Hematopoietic multipotent progenitor cell treated with erythropoietin and hydrocortisone succinate and interleukin-3 and kit ligand, for 4 days (in vitro differentiated cells): Measurements from ENCODE around the gene CBX3.
"Not testable (repeated sequence)": the region's sequence is repeated elsewhere in the genome, so short reads cannot be mapped to it uniquely, and the experiment has no call there.

Experiments used
- DNase-seq: peaks from one replicate; pipeline ENCODE4 v3.0.0-alpha.2; 2015

The CBX3 gene

DNA sequence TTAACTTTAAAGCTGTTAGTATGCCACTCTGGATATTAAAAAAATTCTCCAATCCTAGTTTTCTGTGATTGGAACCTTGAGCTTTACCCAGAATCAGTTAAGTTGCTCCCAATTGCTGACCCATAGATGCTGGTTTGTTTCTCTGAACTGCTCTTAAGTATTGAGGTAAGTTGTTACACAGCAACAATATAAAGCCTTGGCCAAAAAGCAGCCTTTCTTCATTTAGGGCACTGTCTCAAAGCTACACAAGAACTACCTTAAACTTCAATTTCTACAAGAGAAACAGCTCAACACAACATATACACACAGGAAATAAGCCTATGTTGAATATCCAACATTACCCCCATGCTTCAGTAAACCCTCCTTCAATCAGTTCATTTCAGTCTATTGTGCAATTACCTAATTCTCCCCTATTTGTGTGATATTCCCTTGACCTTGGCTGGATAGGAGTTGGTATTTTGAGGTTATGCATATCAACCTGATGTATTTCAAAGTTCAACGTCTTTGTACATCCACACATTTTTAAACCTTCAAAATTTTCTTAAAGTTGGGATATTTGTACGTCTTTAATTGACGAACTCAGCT lies 12.5 kb upstream of the CBX3 start:
- no peak for DNase-seq

DNA sequence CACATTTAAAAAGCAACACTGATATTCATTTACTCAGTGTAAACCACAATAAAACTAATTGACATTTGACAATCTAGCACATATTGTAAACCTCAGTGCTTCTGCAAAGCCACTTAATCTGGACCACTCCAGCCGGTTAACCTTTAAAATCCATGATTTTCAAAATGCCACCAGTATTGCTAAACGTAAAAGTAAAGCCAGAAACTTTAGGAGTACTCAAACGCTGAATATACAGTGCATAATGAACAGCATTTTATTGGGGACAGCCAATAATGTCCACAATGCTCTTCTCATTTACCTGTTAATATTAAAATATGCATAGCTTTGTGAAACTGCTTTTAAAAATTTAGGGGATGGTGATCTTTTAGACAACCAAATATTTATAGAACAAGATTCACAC lies 11.8 kb upstream of the CBX3 start:
- no peak for DNase-seq

DNA sequence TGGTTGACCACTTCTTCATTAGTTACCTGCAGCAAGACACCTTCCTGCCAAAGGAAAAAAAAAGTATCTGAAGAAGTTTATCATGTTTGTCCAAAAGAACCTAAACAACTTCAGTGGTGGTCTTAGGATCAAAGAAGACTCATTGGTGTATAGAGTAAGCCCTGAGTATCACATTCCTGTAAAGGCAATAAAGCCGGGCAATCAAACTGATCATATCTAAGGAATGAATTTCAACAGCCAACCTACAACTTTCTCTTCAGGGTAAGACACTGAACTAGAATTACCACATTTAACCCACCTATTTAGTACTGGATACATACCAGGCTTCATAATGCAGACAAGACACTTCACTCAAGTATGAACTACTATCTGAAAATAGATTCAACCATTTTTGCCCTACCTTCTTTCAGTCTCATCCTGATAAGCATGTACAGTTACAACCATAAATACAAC lies 11.1 kb upstream of the CBX3 start:
- no peak for DNase-seq

DNA sequence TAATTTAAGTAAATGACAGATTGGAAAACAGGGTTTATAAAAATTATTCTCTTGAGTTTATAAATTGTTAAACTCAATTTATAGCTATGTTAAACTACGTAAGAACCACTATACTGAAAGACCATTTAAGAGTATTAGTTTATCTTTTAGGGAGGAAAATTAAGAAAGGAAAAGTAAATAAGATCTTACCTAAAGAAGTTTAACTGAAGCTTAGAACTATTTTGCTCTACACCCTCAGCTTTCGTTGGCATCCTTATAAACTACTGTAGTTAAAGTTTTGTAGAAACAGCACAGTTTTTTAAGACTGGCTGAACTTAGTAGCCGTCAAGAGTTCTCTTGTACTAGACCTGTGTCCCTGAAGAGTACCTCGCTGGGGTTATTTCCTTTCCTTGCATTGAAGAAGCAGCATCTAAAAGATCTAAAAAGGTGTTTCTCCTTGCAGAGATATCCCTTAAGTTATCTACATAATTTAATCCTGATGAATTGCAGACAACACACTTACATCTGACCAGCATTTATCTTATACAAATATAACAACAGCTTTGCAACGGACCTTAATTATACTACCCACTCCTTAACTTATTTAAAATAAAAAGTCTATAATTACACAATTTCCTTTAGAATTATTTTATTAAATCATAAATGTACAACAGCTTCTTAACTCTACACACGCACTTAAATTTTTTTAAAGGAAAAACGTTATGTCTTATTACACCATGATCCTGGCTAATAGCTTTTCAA lies 10.1 kb upstream of the CBX3 start:
- DNase-seq, result no peak

DNA sequence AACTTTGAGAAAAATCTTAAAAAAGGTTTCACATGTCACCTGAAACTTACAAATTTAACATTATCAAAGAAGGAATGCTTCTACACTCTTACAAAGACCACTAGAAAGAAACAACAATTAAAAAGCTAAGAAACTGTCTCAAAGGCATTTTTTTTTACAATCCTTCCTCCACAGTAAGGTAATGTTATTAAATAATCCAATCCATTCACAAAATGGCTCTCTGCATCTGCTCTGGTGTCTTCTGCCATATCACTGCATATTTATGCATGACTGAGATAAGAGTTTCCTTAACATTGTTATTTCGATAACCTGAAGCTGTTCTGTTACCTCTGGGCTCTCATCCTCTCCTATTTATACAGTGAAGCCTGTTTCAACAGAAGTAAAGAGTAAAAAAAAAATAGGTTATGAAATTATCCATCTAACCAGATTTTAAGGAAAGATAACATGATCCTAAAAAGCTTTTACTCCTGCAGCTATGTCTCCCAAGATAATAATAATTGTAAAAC lies 9.5 kb upstream of the CBX3 start:
- DNase-seq, result no peak

DNA sequence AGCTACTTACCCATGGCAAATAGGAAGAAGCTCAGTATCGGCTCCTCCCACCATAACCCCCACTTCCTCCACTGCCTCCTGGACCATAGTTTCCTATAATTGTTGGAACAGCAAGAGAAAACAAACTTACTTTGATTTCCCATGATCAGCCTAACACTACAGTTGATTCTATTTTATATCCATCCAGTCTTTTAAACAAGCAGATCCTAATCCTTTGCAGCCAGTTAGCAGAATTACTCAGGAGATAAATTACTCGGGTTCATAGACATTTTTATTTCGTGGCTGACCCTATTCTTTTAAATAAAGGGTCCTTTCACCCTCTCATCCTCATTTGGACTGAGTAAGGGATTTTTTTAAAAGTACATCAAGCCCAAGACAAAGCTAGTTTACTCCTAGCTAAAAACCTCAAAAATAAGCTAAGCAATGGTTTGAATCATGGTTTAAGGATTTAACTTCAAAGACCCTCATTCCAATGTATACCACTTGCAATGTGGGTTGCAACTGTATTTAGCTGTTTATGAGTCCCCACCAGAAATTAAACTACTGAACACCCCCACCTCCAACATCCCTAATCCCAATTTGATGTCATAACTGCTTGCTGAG lies 9.0 kb upstream of the CBX3 start:
- DNase-seq, result peak; percentile 47

DNA sequence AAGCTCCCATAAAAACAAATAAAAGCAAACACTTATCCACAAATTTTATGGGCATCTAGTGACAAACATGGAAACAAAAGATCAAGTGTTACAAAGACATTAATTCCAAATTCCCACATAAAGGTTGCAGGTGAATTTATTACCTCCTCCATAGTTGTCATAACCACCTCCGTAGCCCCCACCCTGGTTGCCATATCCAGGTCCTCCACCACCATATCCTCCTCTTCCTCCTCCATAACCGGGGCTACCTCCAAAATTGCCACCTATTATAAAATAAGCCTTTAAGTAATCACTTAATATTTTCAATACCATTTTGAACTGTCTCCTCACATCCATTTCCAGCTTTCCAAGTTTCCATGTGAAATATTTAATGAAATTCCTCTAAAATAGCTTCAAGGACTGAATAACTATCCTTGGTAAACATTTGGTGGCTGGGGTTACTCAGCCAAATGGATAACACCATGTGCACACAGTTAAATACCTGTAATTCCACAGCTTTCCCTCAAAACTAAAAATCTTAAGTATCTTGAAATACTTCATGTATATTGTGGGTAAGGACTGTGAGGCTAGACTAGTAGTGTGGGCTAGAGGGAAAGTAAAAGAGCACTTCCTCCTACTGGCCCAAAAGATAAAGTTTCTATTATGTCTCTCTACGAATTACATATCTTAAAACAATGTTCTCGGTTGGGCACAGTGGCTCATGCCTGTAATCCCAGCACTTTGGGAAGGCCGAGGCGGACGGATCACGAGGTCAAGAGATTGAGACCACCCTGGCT lies 7.9 kb upstream of the CBX3 start:
- peak; percentile 53 for DNase-seq

DNA sequence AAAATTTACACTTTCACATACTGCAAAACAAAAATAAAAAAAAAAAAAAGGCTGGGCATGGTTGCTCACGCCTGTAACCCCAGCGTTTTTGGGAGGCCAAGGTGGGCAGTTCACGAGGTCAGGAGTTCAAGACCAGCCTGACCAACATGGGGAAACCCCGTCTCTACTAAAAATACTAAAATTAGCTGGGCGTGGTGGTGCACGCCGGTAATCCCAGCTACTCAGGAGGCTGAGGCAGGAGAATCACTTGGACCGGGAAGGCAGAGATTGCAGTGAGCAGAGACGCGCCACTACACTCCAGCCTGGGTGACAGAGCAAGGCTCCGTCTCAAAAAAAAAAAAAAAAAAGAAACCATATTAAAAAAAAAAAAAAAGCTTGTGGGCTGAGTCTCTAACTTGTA lies 6.8 kb upstream of the CBX3 start:
- DNase-seq, result not testable (repeated sequence)

DNA sequence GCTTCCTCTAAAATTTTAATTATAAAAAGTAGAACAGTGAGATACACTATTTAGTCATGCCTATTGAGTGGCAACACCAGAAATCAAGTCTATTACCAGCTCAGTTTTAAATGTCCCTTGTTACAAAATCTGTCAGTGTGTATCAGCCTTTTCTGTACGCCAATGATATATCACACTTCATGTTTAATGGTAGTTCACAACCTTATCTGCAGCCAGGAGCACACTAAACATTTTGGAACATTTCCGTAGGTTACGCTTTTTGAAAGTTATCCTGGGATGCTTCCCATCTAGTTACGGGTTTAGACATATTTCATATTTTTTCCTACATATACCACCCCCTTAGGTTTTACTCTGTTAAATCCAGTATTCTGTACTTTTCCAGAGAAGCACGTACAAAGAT lies 6.4 kb upstream of the CBX3 start:
- DNase-seq, result no peak

DNA sequence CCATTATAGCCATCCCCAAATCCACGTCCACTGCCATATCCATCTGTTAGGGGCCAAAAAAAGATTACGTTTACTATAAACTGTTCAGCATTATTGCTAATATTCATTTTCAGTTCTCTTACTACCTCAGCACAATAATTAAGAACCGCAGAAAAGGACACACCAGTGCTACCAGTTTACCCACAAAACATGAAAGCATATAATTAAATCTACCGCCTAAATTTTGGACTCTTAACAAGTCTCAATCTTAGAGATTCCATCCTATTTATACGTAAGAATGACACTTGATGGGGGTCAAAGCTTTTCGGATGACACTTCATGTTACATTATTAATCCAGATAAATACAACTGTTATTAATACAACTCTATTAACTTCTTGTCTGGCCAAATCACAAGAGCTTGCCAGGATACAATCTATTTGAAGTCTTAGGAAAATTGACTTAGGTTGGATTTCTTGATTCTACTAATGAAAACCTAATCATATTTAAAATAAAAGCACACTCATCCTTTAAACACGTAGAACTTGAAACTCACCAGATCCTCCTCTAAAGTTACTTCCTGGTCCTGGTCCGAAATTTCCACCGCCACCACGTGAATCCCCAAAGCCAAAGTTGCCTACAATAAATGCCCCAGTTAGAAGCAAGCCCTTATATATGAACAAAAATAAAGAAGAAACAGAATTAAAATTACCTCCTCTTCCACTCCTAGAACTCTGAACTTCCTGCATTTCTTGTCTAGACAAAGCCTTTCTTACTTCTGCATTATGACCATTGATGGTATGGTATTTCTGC lies 5.5 kb upstream of the CBX3 start:
- DNase-seq, result no peak

DNA sequence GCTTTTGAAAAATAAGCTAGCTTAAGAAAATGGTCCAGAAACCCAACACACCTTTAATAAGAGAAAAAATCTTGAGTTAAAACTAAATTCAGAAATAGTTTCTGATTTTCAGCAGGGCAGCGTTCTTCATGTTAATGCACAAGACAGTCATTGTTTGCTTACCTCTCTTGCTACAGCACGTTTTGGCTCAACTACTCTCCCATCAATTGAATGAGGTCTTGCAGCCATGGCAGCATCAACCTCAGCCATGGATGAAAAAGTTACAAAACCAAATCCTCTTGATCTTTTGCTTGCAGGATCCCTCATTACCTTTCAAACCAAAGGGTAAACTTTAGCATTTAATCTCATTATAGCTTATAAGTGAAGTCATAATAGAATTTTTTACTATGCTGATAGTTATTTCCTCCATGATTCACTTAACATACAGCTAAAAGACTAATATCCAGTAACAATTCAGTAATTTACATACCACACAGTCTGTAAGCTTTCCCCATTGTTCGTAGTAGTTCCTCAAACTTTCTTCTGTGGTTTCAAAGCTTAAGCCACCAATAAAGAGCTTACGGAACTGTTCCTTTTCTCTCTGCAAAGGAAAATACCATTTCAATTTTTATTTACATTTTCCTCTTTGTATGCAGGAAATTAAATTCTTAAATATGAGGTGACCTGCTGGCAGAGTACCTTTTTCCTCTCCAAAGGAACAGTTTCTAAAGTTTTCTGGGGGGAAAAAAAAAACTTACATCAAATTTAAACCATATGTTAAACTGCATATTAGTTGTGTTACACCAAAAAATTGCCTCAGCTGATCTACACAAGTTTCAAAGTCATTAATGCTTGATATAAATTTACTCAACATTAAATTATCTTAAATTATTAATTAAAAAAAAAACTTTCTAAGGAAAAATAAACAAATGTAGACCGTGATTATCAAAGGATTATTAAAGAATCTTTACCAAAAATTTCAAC lies 4.1 kb upstream of the CBX3 start:
- DNase-seq, result peak; percentile 81

DNA sequence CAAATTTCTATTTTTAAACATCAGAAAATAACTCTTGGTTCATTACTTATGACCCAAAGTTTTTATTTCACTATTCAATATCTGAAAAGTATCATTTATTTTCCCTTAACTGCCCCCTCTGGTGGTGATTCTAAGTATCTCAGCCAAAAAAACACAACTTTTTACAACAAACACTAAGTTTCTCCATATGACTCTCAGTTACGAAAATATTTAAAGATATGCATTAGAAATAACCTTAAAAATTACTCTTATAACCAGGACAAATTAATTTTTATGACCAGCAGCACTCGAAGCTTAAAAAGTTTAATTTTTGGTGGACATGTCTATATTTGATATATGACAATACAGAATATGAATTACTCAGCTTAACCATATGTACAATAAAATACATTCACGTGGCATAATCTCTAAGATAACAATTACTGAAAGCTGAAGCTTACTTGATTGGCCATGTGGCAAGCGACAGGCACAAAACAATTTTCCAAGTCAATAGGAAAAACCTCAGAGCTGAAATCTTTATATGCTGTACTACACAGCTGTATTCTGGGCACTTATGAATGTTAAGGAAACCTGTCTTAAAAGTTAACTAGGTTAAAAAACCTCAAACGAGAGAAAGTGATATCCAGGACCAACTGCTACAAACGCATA lies 3.3 kb upstream of the CBX3 start:
- DNase-seq, result peak; percentile 82

DNA sequence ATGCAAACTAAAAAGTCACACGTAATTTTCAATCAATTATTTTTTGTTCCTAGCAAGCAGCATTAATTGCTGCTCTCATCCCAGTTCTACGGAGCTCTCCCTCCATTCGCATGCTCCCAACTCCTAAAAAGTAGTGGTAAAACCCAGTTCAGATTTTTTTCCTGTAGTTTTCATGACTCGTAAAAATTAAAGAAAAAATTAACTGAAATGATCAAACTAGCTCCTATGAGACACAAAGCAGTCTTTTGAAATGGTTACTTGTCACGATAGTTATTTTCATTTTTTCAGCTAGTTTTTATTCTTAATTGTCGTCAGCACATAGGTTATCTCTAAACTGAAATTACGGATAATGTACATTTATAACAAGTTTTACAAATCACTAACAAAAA lies 2.8 kb upstream of the CBX3 start:
- no peak for DNase-seq

DNA sequence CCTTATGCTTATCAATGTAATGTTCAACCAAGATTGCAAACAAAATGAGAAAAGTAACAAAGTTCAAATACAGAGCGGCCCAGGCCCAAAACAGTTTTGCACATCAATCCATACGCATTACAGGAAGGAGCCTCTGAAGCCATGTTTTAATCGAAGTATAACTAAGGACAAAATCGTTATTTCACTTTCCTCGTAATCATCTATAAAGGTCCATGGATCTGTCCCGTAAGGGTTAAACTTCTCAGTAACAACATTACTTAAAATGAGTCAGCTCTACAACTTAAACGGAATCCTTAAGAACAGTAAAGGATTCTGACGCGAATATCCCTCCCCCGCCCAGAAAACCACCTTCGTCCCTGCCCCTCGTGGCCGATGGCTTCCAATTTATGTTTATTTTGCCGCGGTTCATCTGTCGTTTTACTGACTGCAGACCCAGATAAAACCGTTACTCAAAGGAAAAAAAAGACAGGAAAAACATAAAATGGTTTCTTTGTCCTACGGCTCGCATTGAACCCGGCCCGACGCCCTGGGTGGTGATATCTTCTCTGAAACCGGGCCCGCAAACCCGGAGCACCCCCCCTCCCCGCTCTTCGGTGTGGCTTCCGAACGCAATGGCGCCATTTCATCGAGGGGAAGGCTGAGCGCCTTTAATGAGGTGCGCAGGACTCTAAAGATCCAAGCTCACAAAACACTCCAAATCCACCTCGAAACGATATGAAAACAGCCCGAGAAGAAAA lies 2.1 kb upstream of the CBX3 start:
- peak; percentile 85 for DNase-seq

DNA sequence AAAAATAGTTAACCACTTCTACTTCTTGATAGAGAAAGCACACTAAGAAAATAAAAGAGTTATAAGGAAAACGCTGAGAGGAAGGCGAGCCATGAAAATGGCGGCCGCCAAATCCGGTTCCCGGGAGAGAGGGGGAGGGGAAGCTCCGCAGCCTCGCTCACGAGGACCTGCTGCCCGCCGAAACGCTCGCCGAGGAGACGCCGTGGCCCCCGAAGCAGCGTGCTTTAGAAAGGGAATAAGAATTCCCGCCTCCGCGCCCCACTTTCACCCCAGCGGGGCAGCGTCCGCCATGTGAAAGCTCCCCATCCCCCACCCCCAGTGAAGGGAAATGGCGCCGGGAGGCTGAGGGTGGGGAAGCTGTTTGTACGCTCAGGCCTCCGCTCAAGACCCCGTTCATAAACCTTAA lies 1.5 kb upstream of the CBX3 start:
- DNase-seq, result peak; percentile 88

DNA sequence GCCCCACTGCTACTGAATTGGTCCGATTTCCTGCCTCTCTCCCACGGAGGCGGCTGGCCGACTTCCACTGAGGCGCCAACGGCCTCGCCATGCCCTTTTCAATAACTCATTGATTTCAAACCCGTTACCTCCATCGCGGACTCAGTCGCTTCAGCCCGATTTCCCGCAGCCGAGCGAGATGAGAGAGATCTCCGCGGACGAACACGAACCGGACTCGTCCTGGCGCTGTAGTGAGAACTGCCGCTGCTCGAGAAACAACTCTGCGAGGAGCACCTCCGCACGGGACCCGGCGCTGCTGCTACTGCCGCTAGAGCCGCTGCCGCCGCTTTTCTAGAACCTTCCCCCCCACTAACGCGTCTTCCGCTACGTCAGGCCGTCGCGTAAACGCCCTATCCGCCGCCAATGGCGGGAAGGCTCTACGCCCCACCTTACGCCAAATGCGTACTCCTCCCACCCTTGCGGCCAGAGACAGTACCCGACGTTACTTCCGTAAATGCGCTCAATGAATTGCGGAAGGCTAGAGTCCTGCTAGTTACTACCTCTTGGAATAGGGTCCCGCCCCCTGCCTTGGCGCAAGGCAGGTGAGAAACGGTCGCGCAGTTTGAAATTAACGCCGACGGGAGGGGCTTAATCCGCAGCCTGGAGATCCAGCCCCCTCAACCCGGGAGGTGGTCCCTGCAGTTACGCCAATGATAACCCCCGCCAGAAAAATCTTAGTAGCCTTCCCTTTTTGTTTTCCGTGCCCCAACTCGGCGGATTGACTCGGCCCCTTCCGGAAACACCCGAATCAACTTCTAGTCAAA lies 900 bp upstream of the CBX3 start, which contains the start of gene HNRNPA2B1:
Gene HNRNPA2B1 (minus strand): TSS at position 303 of the 803 bp plus-strand sequence. CDS start 169 bp downstream, at position 134.
- DNase-seq, result peak; percentile 99

DNA sequence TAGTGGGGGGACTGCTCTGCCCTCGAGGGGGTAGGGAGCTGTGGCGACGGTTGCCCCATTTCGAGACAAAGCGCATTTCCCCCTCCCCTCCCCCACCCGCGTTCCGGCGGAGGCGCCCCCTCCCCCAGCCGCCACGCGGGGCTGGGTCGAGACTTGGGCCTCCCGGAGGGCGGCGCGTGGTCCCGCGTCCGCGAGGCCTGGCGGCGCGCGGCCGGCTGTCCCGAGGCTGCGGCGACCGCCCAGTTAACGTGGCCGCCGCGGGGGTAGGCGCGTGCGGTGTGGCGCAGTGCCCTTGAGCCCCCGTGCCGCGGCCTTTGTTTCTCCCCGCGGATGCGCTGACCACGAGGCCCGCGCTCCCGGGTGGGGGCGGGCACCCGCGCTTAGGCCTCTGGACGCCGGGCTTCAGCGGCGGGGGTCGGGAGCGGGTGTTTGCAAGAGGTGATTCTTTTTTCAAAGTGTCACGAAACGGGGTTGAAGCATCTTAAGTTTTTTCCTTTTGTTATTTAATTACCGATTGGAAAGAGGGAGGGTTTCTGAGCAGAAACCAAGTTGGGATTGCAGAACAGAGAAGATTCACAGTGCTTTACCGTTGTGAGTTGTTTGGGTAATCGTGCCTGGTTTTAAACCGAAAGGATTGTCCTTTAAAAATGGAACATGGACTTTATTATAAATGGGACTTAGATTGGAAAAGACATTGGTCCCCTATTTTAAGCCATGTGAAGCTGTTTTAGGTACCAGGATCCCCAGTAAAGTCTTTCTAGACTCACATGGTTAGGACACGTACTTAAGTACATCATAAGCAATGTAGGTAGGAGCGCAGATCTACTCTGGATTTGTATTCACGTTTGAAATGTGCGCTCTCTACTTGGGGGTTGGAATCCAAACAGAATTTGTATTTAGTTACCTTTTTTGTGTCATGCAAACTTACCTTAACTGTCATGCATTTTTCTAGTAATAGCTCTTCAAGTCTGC lies 760 bp downstream of the CBX3 start:
- peak; percentile 82 for DNase-seq

DNA sequence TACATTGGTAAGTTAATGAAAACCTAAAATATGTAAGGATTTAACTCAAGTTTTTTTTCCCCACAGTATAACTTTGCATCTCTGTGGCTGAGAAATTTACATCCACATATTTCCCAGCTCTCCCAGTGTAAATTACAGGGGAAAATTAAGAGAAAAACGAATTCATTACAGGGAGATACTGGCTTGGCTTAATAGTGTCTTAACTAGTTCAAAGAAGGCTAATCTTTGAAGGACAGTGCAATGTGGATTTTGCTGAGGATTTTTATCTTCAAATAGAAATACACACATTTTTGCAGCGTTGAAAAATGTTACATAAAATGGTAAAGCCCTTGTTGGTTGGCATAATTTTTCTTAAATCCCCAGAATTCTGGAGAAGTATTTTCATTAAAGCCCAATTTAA lies 1.5 kb downstream of the CBX3 start:
- no peak for DNase-seq
